CD8-positive, alpha-beta memory T cell (primary cell): Measurements from ENCODE around the gene THRA. TPM values are rescaled to one million over a fixed set of nuclear protein-coding genes. Genes with fewer than 3 reads are reported as not detected.

Source experiments
- CTCF ChIA-PET: fragments of 350-600 bp; sonication (Branson Sonifier 250); formaldehyde crosslinking; loops from one replicate; lab custom pipeline; 2021; ENCODE audit warnings: antibody characterized with exemption; lab: Charles Lee
- POLR2A ChIA-PET: fragments of 350-600 bp; sonication (Branson Sonifier 250); formaldehyde crosslinking; loops from one replicate; lab custom pipeline; 2021; ENCODE audit warnings: antibody characterized with exemption; lab: Charles Lee
- DNase-seq, 5 donors: peaks; one replicate each; pipeline versions ENCODE4 v3.0.0 to v3.0.0-alpha.2; 2020 to 2022; ENCODE audit warnings: mixed read lengths in 1 of 5
- H3K27ac ChIP-seq: one replicate; pipeline ENCODE4 v1.7.0; 2013; ENCODE audit warnings: low read depth, mild to moderate bottlenecking, low read length, moderate library complexity
- H3K27me3 ChIP-seq: 2 replicates; pipeline ENCODE4 v1.7.0; 2013; ENCODE audit warnings: low read length, mild to moderate bottlenecking; ENCODE audit not compliant: insufficient read depth, poor library complexity, severe bottlenecking
- H3K36me3 ChIP-seq: 2 replicates; pipeline ENCODE4 v1.7.0; 2013; ENCODE audit warnings: mild to moderate bottlenecking, low read length, moderate library complexity; ENCODE audit not compliant: insufficient read depth
- H3K4me1 ChIP-seq: 2 replicates; pipeline ENCODE4 v1.7.0; 2013; ENCODE audit warnings: mild to moderate bottlenecking, low read length, moderate library complexity; ENCODE audit not compliant: insufficient read depth
- H3K4me3 ChIP-seq: 2 replicates; pipeline ENCODE4 v1.7.0; 2013; ENCODE audit warnings: mild to moderate bottlenecking, low read length
- H3K9me3 ChIP-seq: 2 replicates; pipeline ENCODE4 v1.7.0; 2013; ENCODE audit warnings: mild to moderate bottlenecking, low read length
- H3K27ac Mint-ChIP-seq, 8 donors: one replicate each; pipeline ENCODE4 v1.8.0; 2020 to 2021; ENCODE audit warnings: mixed read lengths in 8 of 8, mild to moderate bottlenecking in 6 of 8, inconsistent platforms in 3 of 8, moderate library complexity in 3 of 8
- H3K27me3 Mint-ChIP-seq, 2 donors: one replicate each; pipeline ENCODE4 v1.8.0; 2020 to 2021; ENCODE audit warnings: mixed read lengths in 2 of 2, mild to moderate bottlenecking in 1 of 2, moderate library complexity in 1 of 2
- H3K36me3 Mint-ChIP-seq, 3 donors: one replicate each; pipeline ENCODE4 v1.8.0; 2020 to 2021; ENCODE audit warnings: mixed read lengths in 3 of 3, inconsistent platforms in 1 of 3, mild to moderate bottlenecking in 1 of 3
- H3K4me1 Mint-ChIP-seq, 3 donors: one replicate each; pipeline ENCODE4 v1.8.0; 2020 to 2021; ENCODE audit warnings: mixed read lengths in 3 of 3, inconsistent platforms in 1 of 3, mild to moderate bottlenecking in 1 of 3
- H3K4me3 Mint-ChIP-seq, 7 donors: one replicate each; pipeline ENCODE4 v1.8.0; 2020 to 2021; ENCODE audit warnings: mixed read lengths in 7 of 7, mild to moderate bottlenecking in 6 of 7, moderate library complexity in 4 of 7, inconsistent platforms in 2 of 7
- H3K9me3 Mint-ChIP-seq, 5 donors: one replicate each; pipeline ENCODE4 v1.8.0; 2020 to 2022; ENCODE audit warnings: mixed read lengths in 5 of 5, mild to moderate bottlenecking in 3 of 5, moderate library complexity in 2 of 5, inconsistent platforms in 1 of 5
- polyA plus RNA-seq: library from polyadenylated mRNA; unstranded; fragments of 300-500 nt; fragmentation: Illumina TruSeq; gene quantifications from one replicate; pipeline ENCODE4 v1.2.3, GENCODE V29; 2021
- total RNA-seq, 2 experiments: library from RNA; stranded (reverse); gene quantifications; one replicate each; pipeline ENCODE4 v1.2.3, GENCODE V29; 2021

Gene THRA
- total and polyA plus RNA-seq, 3 experiments from 2014 or later = 12.6 to 17.0 (median 13.2) TPM

DNA sequence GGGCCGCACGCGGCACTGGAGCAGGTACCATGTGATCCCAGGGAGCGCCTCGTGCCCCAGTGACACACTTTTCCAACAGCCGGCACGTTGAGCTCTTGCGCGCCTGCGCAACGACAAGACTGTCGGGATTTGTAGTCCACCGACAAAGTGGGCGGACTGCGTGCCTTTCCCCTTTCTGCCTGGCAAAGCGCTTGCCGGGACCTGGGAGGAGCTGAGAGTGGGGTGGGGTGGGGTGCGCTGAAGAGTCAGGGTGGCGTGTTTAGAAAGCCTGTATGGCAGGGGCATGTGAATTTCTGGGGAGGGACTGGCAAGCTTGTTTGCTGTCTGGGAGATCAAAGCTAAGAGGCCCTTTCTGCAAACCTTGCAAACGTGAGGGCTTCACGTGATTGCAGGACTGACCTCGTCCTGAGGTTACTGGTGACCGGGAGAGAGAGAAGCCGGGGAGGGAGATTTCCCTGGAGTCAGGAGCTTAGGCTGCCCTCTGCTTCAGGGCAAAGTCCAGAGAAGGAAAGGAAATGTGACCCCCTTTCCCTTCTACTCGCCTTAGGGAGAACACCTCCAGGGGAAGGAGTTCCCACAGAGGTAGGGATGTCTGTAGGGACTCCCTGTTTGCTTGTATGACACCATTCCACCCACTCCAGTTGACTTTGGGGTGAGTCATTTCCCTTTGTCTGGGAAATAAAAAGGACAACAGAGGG is 38.1 kb downstream of the THRA start:
- Histone ChIP-seq H3K4me1 (peaks cover 88% of the 10 kb centered on the region), H3K4me3 (peak overlapping the region; percentile 94), H3K36me3 (peaks cover 5% of the 10 kb centered on the region), H3K27me3 (no peaks in the 10 kb centered on the region), H3K9me3 (no peaks in the 10 kb centered on the region), H3K27ac (peak overlapping the region; percentile 88)
- Mint-ChIP-seq H3K4me1 (peaks cover 84 to 96% (median 86%) of the 10 kb centered on the region in 3 donors), H3K4me3 (peak overlapping the region; percentile 82 to 99 (median 95)), H3K27me3 (no peaks in the 10 kb centered on the region), H3K9me3 (no peaks in the 10 kb centered on the region), H3K36me3 (peaks cover 6 to 17% (median 7%) of the 10 kb centered on the region in 3 donors), H3K27ac (peak overlapping the region; percentile 81 to 100 (median 95))
- CTCF ChIA-PET = interaction anchor here (0.6 to 12.4 kb wide), 10 partner anchors 11 to 1765 kb away, joined by 3 to 191 read pairs (median 7); partner anchors contain the start of genes KLHL11, PSMD3 and THRA
- DNase-seq = peak; percentile 82 to 95 (median 88)
- POLR2A ChIA-PET = interaction anchor here (0.5 to 3.8 kb wide), 14 partner anchors 8 to 85 kb away, joined by 3 to 60 read pairs (median 4); partner anchors contain the start of genes CASC3, MED24 and THRA

DNA sequence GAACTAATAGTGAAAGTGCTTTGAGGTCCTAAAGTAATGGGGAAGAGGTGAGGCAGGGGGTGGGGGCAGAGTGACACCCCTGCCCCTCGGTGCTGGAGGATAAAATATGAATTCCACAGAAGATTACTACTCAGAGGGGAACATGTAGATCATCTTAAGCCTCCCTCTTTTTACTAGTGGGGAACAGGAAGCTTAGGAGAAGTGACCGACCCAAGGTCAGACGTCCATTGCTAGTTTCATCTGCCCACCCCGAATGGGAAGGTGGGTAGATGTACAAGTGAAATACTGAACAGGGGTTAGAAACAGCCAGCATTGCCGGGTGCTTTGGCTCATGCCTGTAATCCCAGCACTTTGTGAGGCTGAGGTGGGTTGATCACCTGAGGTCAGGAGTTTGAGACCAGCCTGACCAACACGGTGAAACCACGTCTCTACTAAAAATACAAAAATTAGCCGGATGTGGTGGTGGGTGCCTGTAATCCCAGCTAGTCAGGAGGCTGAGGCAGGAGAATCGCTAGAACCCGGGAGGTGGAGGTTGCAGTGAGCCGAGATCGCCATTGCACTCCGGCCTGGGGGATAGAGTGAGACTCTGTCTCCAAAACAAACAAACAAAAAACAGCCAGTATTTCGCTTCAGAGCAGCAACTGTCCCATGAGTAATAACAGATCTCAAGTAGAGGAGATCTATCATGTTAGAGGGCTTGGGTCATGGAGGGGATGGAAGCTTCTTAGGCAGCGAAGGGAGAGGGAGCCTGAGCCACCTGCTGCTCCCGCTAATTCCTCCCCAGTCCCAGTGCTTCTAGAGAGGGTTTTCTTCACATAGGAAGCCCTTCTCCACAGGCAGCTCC is 38.8 kb downstream of the THRA start:
- Histone ChIP-seq H3K27ac (peak overlapping the region; percentile 88), H3K27me3 (no peaks in the 10 kb centered on the region), H3K9me3 (no peaks in the 10 kb centered on the region), H3K36me3 (peaks cover 5% of the 10 kb centered on the region), H3K4me1 (peaks cover 88% of the 10 kb centered on the region), H3K4me3 (peak overlapping the region; percentile 94)
- Mint-ChIP-seq H3K27ac (peak overlapping the region; percentile 81 to 100 (median 95)), H3K36me3 (peaks cover 0 to 10% (median 2%) of the 10 kb centered on the region in 3 donors), H3K4me1 (peaks cover 84 to 96% (median 86%) of the 10 kb centered on the region in 3 donors), H3K27me3 (no peaks in the 10 kb centered on the region), H3K4me3 (peak overlapping the region in 6 of 7 donors; percentile 82 to 99 (median 90)), H3K9me3 (no peaks in the 10 kb centered on the region)
- CTCF ChIA-PET = interaction anchor here (0.8 to 12.4 kb wide), 8 partner anchors 10 to 147 kb away, joined by 3 to 191 read pairs (median 8); partner anchors contain the start of gene THRA
- DNase-seq = no peak
- POLR2A ChIA-PET = interaction anchor here (0.5 to 3.8 kb wide), 8 partner anchors 8 to 84 kb away, joined by 3 to 60 read pairs (median 4); partner anchors contain the start of genes CASC3, MED24 and THRA

DNA sequence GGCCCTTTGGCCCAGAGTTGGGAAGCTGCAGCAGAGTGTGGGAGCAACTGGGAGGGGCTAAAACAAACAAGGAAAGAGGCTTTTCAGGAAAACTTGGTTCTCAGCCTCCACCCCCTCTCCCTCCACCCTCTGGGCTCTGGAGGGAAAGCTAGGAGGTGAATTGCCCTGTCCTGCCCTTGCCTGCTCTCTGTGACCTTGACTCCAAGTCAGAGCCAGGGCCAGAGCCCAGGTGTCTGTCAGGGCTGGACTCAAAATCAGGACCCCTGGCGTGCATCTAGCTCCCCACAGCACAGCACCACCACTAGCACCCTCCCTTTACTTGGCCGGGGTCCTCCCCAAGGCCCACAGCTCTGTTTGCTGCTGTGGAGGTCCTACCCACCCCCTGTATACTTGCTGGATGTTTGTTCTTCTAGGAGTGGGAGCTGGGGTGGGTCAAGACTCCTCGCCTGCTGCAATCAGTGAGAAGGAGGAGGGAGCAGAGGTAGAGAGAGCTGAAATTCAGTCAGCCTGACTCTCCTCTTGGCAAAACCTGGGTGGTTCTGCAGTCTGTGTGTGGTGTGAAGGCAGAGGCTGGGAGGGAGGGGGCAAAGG is 40.4 kb downstream of the THRA start:
- Histone ChIP-seq H3K4me3 (no peak overlapping the region), H3K36me3 (no peaks in the 10 kb centered on the region), H3K27ac (no peak overlapping the region), H3K9me3 (no peaks in the 10 kb centered on the region), H3K27me3 (no peaks in the 10 kb centered on the region), H3K4me1 (peaks cover 88% of the 10 kb centered on the region)
- peak overlapping the region; percentile 46 to 73 (median 61) for H3K4me3 Mint-ChIP-seq
- H3K9me3 Mint-ChIP-seq = no peaks in the 10 kb centered on the region
- no peaks in the 10 kb centered on the region for H3K27me3 Mint-ChIP-seq
- peaks cover 84 to 96% (median 86%) of the 10 kb centered on the region in 3 donors for H3K4me1 Mint-ChIP-seq
- CTCF ChIA-PET = interaction anchor here (1.3 to 12.4 kb wide), 3 partner anchors 8 to 27 kb away, joined by 4 to 191 read pairs (median 7); no protein-coding TSS in a partner anchor
- H3K36me3 Mint-ChIP-seq = peaks cover 0 to 5% (median 0%) of the 10 kb centered on the region in 3 donors
- POLR2A ChIA-PET = no interaction called here
- H3K27ac Mint-ChIP-seq = peak overlapping the region; percentile 73 to 99 (median 84)
- no peak for DNase-seq

DNA sequence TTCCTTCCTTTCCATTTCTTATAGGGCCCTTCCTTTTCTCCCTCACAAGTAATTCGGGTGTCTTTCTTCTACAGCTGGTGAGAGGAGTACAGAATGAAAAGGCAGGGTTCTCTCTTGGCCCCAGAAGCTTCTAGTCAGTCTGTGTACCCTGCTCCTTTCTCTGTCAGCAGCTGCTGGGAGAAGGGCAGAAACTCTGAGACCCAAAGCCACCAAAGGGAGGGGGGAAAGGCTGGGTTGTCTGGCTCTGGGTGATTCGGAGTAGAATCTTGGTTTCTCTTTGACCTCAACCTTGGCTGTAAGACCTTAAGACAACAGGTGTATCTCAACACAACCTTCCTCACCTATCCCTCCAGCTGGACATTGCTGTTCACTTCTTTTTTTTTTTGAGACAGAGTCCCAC is 40.9 kb downstream of the THRA start:
- Histone ChIP-seq H3K27me3 (no peaks in the 10 kb centered on the region), H3K27ac (no peak overlapping the region), H3K36me3 (no peaks in the 10 kb centered on the region), H3K4me3 (no peak overlapping the region), H3K9me3 (no peaks in the 10 kb centered on the region), H3K4me1 (peaks cover 87% of the 10 kb centered on the region)
- peaks cover 0 to 5% (median 0%) of the 10 kb centered on the region in 3 donors for H3K36me3 Mint-ChIP-seq
- peak overlapping the region; percentile 46 to 73 (median 61) for H3K4me3 Mint-ChIP-seq
- no peak for DNase-seq
- ChIA-PET CTCF (interaction anchor here (1.3 to 12.4 kb wide), 3 partner anchors 8 to 28 kb away, joined by 4 to 191 read pairs (median 7); no protein-coding TSS in a partner anchor), POLR2A (no interaction called here)
- no peaks in the 10 kb centered on the region for H3K9me3 Mint-ChIP-seq
- peaks cover 82 to 95% (median 86%) of the 10 kb centered on the region in 3 donors for H3K4me1 Mint-ChIP-seq
- peaks cover 0 to 2% of the 10 kb centered on the region in 2 donors for H3K27me3 Mint-ChIP-seq
- H3K27ac Mint-ChIP-seq = peak overlapping the region; percentile 73 to 99 (median 84)

DNA sequence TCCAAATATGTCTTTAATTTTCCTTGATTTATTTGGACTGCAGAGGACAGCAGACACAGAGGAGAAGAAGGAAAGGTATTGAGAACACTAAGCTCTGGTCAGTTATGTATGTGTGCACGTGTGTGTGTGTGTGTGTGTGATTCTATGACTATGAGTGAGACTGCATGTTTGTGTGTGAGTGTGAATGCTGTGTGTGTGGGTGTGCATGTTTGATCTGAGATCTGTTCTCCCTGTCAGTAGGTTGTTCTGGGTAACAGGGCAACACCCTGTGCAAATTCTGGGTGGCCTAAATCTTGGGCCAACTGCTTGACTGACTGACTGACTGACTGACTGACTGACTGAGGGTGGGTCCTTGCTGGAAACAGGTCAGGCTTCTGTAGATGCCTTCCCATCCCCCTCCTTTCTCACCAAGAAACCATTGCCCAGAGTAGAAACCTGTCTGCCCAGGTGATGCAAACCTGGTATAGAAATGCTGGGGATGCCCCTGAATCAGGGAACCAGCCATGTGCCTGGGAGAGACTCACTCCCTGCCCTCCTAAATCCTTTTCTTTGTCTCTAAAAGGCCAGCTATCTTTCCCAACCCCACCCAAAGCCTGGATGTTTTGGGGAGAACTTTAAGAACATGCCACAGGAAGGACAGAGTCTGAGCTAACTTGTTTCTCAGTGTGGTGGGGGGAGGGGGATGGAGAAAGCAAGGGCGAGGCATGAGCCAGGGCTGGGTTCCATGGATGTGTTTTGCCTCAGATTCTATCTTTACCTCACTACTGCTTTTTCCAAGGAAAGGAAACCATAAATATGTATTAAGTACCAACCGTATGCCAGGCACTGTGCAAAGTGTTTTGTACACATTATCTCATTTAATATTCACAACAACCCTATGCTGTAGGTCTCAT is 42.1 kb downstream of the THRA start:
- H3K4me3 Mint-ChIP-seq = peak overlapping the region in 6 of 7 donors; percentile 6 to 68 (median 53)
- no peaks in the 10 kb centered on the region for H3K9me3 Mint-ChIP-seq
- H3K4me1 Mint-ChIP-seq = peaks cover 78 to 93% (median 86%) of the 10 kb centered on the region in 3 donors
- Histone ChIP-seq H3K9me3 (no peaks in the 10 kb centered on the region), H3K27me3 (no peaks in the 10 kb centered on the region), H3K4me3 (no peak overlapping the region), H3K36me3 (no peaks in the 10 kb centered on the region), H3K4me1 (peaks cover 90% of the 10 kb centered on the region), H3K27ac (no peak overlapping the region)
- peak overlapping the region; percentile 73 to 99 (median 97) for H3K27ac Mint-ChIP-seq
- peaks cover 0 to 3% (median 0%) of the 10 kb centered on the region in 3 donors for H3K36me3 Mint-ChIP-seq
- CTCF ChIA-PET = interaction anchor here (0.7 kb wide), 1 partner anchor 91 kb away, joined by 3 read pairs; no protein-coding TSS in a partner anchor
- POLR2A ChIA-PET = interaction anchor here (2.8 kb wide), 1 partner anchor 8 kb away, joined by 10 read pairs; no protein-coding TSS in a partner anchor
- DNase-seq = no peak
- peaks cover 0 to 2% of the 10 kb centered on the region in 2 donors for H3K27me3 Mint-ChIP-seq

DNA sequence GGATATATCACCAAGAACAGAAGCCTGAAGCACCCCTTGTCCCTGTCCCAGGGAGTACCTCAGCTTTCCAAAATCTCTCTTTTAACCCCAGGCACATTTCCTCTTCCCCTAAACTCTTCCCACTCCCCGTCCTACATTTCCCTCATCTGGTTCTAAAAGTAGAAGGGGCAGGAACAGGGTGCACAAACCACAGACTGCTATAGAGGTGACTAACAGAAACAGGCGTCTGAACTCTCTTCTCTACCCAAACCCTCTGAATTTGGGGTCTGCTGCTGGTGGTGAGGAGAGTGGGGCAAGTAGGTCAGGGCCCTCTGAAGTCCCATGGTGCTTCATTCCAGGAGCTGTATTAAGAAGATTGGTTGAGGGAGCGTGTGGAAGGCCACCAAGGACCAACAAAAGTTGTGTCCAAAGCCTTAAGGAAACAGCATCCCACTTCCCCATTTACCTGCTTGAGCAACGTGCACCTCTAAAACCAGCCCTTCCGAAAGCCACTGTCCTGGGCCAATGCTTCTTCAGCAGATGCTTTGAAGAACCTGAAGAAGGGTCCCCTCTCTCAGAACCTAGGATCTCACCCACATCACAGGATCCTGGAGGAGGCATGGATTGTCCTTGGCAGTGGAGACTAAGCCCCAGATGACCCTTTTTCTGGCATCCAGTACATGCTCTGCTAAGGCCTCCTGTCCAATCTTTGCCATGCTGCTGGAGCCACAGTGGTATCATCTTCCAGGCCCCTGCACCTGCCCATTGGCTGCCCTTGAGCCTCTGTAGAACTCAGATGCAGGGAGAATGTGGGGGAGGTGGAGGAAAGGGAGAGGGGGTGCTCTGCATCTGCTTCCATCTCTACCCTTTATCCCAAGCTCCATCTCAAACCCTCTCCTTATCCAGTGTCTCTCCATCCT is 43.3 kb downstream of the THRA start:
- H3K4me1 ChIP-seq = peaks cover 95% of the 10 kb centered on the region
- no peaks in the 10 kb centered on the region for H3K9me3 ChIP-seq
- Mint-ChIP-seq H3K27ac (peak overlapping the region; percentile 76 to 99 (median 98)), H3K9me3 (no peaks in the 10 kb centered on the region), H3K4me1 (peaks cover 80 to 93% (median 86%) of the 10 kb centered on the region in 3 donors), H3K27me3 (peaks cover 0 to 2% of the 10 kb centered on the region in 2 donors), H3K36me3 (no peaks in the 10 kb centered on the region), H3K4me3 (peak overlapping the region; percentile 32 to 72 (median 48))
- DNase-seq = no peak
- H3K4me3 ChIP-seq = no peak overlapping the region
- H3K27ac ChIP-seq = no peak overlapping the region
- CTCF ChIA-PET = interaction anchor here (0.7 to 1.6 kb wide), 5 partner anchors 8 to 63 kb away, joined by 3 to 8 read pairs (median 3); no protein-coding TSS in a partner anchor
- POLR2A ChIA-PET = interaction anchor here (1.1 to 2.8 kb wide), 2 partner anchors 10 to 39 kb away, joined by 3 to 10 read pairs; no protein-coding TSS in a partner anchor
- no peaks in the 10 kb centered on the region for H3K27me3 ChIP-seq
- H3K36me3 ChIP-seq = no peaks in the 10 kb centered on the region
